ENCODE data around the gene HLA-B. TPM values are rescaled to one million over a fixed set of nuclear protein-coding genes. Genes with fewer than 3 reads are reported as not detected.

Gene HLA-B
- total RNA-seq, 4 donors from 2014 or later: 570 to 933 (median 787) TPM

- Histone ChIP-seq H3K9me3 (no peaks in the 10 kb centered on the region), H3K4me1 (peaks cover 0 to 2% (median 0%) of the 10 kb centered on the region in 4 donors), H3K27ac (no peak overlapping the region), H3K27me3 (no peaks in the 10 kb centered on the region), H3K4me3 (no peak overlapping the region), H3K36me3 (peaks cover 0 to 9% (median 0%) of the 10 kb centered on the region in 3 donors)
- no peak for DNase-seq (ENCODE audit: low spot score in 2 of 2)
- no peak for TF ChIP-seq EP300 (IDR thresholded peaks at IDR 0.05)
- no peak for TF ChIP-seq POLR2A (IDR thresholded peaks at IDR 0.05)
- no peak for TF ChIP-seq CTCF (IDR thresholded peaks at IDR 0.05)
- WGBS, 2 donors: 51 to 67% methylated on average over 4 of the region's 4 CpGs
These were observed 7.7 kb downstream of the HLA-B start for GRCh38 chr6:31349301-31349700.

- Histone ChIP-seq H3K9me3 (no peaks in the 10 kb centered on the region), H3K27ac (no peak overlapping the region), H3K27me3 (no peaks in the 10 kb centered on the region), H3K4me3 (no peak overlapping the region), H3K4me1 (no peaks in the 10 kb centered on the region), H3K36me3 (no peaks in the 10 kb centered on the region)
- no peak for TF ChIP-seq CTCF (IDR thresholded peaks at IDR 0.05)
- TF ChIP-seq EP300 (IDR thresholded peaks at IDR 0.05): no peak
- TF ChIP-seq POLR2A (IDR thresholded peaks at IDR 0.05): no peak
- no peak for DNase-seq (ENCODE audit: low spot score in 2 of 2)
- 58 to 75% methylated on average over 5 of the region's 5 CpGs for WGBS, 2 donors
These were observed 11.8 kb downstream of the HLA-B start for GRCh38 chr6:31345026-31345730.

DNA sequence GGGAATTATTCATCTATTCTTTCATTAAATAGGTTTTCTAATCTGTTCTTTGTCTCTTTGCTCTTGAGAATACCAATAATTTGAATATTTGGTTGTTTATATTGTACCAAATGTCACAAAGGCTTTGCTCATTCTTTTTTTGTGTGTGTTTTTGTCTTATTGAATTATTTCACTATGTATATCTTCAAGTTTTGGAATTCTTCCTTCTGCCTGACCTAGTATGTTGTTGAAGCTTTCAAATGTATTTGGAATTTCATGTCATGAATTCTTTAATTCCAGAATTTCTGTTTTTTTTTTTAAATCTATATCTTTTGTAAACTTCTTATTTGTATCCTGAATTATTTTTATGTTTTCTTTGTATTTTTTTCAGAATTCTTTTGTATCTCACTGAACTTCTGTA lies 16.8 kb downstream of the HLA-B start:
- Histone ChIP-seq H3K27me3 (no peaks in the 10 kb centered on the region), H3K4me3 (no peak overlapping the region), H3K27ac (no peak overlapping the region), H3K4me1 (no peaks in the 10 kb centered on the region), H3K9me3 (peaks cover 0 to 6% (median 1%) of the 10 kb centered on the region in 4 donors), H3K36me3 (no peaks in the 10 kb centered on the region)
- DNase-seq (ENCODE audit: low spot score in 2 of 2): no peak
- TF ChIP-seq EP300 (IDR thresholded peaks at IDR 0.05) (no peak), POLR2A (IDR thresholded peaks at IDR 0.05) (no peak), CTCF (IDR thresholded peaks at IDR 0.05) (no peak)

- no peaks in the 10 kb centered on the region for H3K4me1 ChIP-seq
- no peak for DNase-seq (ENCODE audit: low spot score in 2 of 2)
- no peak for TF ChIP-seq CTCF (IDR thresholded peaks at IDR 0.05)
- no peak for TF ChIP-seq POLR2A (IDR thresholded peaks at IDR 0.05)
- no peak for TF ChIP-seq EP300 (IDR thresholded peaks at IDR 0.05)
These were observed 17.8 kb downstream of the HLA-B start for GRCh38 chr6:31339210-31339609.

GRCh38 chr6:31336896-31337496 lies 20.0 kb downstream of the HLA-B start:
- no peak for TF ChIP-seq POLR2A (IDR thresholded peaks at IDR 0.05)
- no peak for TF ChIP-seq CTCF (IDR thresholded peaks at IDR 0.05)
- TF ChIP-seq EP300 (IDR thresholded peaks at IDR 0.05): no peak
- H3K9me3 ChIP-seq: peaks cover 0 to 6% (median 1%) of the 10 kb centered on the region in 4 donors
- H3K27me3 ChIP-seq: no peaks in the 10 kb centered on the region
- WGBS, 2 donors: 56 to 70% methylated on average over 3 of the region's 3 CpGs
- DNase-seq (ENCODE audit: low spot score in 2 of 2): no peak
- no peaks in the 10 kb centered on the region for H3K36me3 ChIP-seq
- H3K4me3 ChIP-seq: no peak overlapping the region
- no peaks in the 10 kb centered on the region for H3K4me1 ChIP-seq
- H3K27ac ChIP-seq: no peak overlapping the region

More at GRCh38 chr6:31339210-31339609, 17.8 kb downstream of the HLA-B start:
- Histone ChIP-seq H3K36me3 (no peaks in the 10 kb centered on the region), H3K27me3 (no peaks in the 10 kb centered on the region), H3K9me3 (peaks cover 0 to 6% (median 1%) of the 10 kb centered on the region in 4 donors), H3K4me3 (no peak overlapping the region), H3K27ac (no peak overlapping the region)
- 46 to 49% methylated on average over 3 of the region's 3 CpGs for WGBS, 2 donors
